TTC549 (cell line): ENCODE results near the gene RAB3GAP1.
"Not testable (repeated sequence)": the region's sequence is repeated elsewhere in the genome, so short reads cannot be mapped to it uniquely, and the experiment has no call there.

Experiments
- FAIRE-seq: peaks from 2 replicates; lab custom pipeline; 2012; peaks lifted over from hg19 to GRCh38; lab: Jason Lieb, UNC

RAB3GAP1 gene

DNA sequence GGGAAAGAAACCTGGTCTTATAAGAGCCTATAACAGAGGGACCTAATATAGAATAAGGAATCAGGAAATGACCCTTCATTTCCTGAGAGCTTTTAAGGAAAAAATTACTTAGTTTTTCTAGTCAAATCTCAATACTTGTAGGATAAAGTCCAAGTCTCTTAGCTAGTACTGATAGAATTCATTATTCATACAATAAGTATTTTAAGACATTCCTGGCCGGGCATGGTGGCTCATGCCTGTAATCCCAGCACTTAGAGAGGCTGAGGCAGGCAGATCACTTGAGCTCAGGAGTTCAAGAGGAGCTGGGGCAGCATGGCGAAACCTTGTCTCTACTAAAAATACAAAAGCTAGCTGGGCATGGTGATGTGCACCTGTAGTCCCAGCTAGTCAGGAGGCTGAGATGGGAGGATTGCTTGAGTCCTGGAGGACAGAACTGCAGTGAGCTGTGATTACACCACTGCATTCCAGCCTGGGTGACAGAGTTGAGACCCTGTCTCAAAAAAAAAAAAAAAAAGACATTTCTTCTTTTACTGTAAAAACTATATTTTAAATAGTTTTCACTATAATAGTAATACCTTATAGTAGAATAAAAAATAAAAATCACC lies 3.2 kb downstream of the RAB3GAP1 start:
- FAIRE-seq = no peak

DNA sequence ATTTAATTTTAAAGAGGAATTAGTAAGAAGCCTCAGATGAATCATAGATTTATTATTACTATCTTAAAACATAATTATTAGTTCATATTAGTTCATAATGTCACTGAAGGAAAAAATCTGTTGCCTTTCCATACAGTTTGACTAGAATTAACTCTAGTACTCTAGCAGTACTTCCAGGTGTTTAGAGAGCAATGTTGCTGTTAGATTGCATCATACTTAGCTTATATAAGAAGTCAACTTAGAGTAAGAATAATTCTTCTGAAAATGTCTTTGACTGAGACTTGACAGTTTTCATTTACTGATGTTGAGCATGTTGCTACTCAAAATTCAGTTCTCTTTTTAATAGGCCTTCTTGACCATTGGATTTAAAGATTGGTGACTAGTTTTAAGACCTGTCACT lies 4.7 kb downstream of the RAB3GAP1 start:
- FAIRE-seq = no peak

DNA sequence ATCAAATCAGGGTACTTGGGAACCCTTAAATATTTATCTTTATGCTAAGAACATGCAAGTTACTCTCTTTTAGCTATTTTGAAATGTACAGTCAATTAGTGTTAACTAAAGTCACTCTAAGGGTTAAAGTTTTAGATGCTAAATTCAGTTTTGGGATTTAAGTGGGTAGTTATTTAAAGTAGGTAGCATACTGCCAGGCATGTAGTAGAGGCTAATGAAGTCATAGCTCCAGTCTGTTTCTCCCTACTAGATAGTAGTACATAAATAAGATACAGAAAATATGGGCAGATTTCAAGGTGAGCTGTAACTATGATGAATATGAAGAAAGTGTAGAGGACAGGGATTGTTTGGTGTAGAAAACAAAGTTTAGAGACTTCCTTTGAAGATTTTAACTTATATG lies 7.5 kb downstream of the RAB3GAP1 start:
- no peak for FAIRE-seq

DNA sequence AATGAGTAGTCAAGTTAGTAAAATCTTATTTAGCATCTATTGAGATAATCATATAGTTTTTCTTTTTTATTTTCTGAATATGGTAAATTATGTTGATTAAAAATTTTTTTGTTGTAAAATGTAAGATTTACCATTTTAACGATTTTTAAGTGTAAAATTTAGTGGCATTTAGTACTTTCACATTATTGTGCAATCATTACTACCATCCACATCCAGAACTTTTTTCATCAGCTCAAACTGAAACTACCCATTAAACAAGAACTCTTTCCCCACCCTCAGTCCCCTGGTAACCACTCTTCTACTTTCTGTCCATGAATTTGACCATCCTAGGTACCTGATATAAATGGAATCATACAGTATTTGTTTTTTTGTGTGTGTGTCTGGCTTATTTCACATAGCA lies 11.1 kb downstream of the RAB3GAP1 start:
- FAIRE-seq = peak; percentile 70

DNA sequence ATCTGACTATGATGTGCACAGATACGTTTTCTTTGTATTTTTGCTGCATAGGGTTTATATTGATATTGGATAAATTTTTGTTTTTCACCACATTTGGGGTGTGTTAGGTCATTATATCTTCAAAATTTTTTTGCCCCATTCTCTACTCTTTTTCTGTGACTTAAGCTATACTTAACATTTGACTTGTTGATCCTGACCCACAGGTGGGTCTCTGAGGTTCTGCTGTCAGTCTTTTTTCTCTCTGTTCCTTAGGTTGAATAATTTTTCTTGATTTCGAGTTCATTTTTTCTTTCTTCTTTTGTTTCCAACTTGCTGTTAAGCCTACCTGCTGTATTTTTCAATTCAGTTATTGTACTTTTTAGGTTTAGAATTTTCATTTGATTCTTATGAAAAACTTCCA lies 12.1 kb downstream of the RAB3GAP1 start:
- no peak for FAIRE-seq

DNA sequence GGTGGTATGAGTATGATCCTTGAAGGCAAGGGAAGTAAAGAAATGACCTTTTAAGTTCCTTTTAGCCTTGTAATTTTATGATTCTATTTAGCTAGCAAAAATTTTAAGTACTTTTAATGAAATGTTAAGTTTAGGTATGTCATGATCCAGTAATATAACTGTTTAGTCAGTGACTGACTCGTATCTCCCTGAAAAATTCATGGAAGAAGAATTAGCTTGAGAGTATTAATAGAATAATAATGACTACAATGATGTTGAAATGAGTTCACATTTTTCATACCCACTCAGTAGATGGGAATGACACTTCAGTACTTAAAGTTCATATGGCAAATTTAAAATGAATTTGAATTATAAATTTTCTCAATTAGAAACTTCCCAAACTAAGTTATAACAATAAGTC lies 14.6 kb downstream of the RAB3GAP1 start:
- no peak for FAIRE-seq

GRCh38 chr2:135072125-135072997 lies 20.3 kb downstream of the RAB3GAP1 start:
- peak; percentile 73 for FAIRE-seq

DNA sequence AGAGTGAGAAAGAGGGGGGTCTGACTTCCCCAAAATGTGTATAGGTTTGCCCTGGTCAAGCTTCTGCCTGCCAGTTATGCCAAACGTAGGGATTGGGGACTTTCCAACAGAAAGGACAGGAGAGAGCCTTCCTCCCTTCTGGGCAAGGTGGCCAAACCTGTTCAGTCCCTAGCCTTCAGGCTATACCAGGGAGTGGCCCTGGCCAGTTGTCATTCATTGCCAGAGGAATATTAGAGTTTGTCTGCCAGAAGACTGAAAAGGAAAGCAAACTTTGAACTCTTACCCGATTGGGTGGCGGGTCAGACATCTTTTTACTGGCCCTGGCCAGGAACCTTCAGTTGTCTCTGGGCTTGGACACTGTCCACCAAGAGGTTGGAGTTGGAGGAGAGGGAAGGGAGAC lies 22.1 kb downstream of the RAB3GAP1 start:
- FAIRE-seq = no peak

- FAIRE-seq = no peak
These were observed 24.5 kb downstream of the RAB3GAP1 start for GRCh38 chr2:135076556-135076955.

- FAIRE-seq = no peak
These were observed 26.3 kb downstream of the RAB3GAP1 start for GRCh38 chr2:135078417-135078816.

GRCh38 chr2:135086222-135086621 lies 34.1 kb downstream of the RAB3GAP1 start:
- FAIRE-seq = no peak

DNA sequence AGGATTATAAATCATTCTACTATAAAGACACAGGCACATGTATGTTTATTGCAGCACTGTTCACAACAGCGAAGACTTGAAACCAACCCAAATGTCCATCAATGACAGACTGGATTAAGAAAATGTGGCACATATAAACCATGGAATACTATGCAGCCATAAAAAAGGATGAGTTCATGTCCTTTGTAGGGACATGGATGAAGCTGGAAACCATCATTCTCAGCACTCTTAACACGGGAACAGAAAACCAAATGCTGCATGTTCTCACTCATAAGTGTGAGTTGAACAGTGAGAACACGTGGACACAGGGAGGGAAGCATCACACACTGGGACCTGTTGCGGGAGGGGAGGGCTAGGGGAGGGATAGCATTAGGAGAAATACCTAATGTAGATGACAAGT lies 37.5 kb downstream of the RAB3GAP1 start:
- FAIRE-seq = not testable (repeated sequence)

DNA sequence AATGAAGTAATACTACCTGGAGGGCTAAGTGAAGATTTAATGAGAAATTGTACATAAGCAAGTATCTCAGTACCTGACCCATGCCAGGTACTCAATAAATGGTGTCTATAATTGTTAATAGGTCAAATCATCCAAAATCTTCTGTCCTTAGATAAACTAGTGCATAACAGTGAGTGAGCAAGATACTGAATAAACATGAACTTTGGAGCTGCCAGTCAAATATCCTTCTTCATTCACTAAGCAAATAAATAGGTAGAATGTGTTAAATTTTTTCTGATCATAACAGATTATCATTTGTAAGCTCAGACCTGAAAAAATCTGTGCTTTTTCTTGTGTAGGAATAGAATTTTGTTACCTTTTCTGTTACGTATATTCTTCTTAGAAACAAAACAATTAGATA lies 39.6 kb downstream of the RAB3GAP1 start:
- FAIRE-seq = no peak

GRCh38 chr2:135093193-135093592 lies 41.1 kb downstream of the RAB3GAP1 start:
- FAIRE-seq = no peak

DNA sequence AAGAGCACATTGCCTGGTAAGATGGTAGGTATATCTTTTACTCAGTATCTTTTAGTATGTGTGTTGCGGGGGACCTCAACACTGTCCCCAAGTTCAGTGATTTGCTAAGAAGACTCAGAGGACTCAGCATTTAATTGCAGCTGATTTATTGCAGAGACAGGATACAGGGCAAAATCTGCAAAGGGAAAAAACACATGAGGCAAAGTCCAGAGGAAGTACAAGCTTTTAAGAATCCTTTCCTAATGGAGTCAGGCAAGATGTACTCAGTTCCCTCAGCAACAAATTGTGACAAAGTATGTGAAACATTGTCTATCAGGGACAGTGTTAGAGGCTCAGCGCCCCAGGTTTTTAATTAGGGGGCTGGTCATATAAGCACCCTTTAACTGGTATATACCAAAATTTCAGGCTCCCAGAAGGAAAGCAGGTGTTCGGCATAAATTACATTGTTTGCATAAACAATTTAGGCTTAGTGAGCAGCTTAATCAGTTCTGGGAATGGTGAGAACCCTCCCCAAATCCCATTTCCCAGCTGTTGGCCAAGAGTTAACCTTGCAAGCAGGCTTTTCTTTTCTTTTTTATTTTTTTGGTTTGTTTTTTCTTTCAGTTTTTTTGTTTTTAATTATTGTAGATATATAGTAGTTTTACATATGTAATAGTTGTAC lies 41.7 kb downstream of the RAB3GAP1 start:
- no peak for FAIRE-seq

- FAIRE-seq = no peak
These were observed 42.4 kb downstream of the RAB3GAP1 start for GRCh38 chr2:135094508-135094907.

GRCh38 chr2:135095591-135095990 lies 43.5 kb downstream of the RAB3GAP1 start:
- FAIRE-seq = no peak

DNA sequence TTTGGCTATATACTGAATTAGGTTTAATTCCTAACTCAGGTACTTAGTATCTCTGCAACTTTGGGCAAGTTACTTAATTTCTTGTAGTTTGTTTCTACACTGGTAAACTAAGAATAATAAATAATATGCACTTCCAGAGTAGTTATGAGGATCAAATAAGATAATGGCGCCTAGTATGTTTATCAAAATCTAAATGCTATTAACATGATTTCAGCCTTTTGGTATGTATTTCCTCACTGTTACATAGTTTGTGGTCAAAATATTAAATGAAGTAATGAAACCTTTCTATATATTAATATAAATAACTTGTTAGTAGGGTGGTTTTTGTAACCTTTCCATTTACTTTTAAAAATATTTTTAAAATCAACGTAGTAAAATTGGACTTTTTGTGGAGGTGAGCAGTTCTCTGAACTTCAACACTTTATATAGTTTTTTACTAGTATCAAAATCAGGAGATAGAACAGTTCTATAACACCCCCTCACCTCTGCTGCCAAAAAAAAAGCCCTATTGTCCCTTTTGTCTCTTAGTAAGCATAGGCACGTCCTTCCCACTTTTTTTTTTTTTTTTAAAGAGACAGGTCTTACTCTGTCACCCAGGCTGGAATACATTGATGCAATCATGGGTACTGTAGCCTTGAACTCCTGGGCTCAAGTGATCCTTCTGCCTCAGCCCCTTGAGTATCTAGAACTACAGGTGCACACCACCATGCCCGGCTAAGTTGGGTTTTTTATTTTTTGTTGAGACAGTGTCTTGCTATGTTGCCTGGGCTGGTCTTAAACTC lies 44.8 kb downstream of the RAB3GAP1 start:
- FAIRE-seq = no peak

DNA sequence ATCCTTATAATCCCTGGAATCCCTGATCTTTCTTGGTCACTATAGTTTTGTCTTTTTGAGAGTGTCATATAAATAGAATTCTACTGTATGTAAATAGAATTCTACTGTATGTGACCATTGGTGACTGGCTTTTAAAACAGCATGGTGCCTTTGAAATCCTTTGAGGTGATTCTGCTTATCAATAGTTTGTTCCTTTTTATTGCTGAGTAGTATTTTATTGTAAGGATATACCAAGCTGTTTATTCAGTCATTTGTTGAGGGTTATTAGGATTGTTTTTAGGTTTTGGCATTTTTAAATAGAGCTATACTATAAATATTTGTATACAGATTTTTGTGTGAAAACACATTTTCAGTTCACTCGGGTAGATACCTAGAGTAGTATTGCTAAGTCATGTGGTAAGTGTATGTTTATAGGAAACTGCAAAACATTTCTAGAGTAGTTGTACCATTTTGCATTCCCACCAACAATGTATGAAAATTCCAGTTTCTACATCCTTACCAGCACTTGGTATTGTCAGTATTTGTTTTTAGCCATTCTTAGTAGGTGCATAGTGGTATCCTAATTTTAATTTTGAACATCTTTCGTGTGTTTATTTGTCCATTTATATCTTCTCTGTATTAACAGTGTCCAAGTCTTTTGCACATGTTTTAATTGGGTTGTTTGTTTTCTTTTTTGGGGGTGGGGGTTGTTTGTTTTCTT lies 45.6 kb downstream of the RAB3GAP1 start:
- FAIRE-seq = no peak

DNA sequence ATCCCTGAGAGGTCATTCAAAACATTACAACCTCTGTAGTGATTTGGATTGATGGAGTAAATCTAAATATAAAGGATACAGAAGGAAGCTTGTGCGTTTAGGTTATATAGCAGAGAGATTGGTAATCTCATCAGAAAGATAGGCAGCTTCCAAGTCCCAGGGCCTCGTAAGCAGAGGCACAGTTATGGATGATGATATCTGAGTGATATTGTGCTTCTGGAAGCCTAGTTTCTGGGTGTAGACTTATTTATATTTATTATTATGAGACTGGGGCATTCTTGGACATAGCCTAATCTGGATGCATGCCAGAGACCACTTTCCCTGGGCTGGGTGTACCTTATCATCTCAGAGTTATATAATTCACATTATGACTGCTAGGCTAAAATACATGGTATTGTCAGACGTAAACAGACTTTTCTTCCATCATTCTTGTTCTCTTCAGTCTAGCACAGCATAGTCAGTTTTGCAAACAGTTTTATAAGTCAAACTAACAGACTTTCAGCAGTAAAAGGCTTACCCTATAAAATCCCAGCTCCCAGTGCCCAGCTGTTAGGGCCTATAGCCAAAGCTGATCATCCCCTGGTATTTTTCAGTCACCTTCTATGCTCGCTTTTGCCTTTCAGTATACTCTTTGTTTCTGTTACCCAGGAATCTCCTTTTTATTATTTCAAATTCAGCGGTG lies 47.9 kb downstream of the RAB3GAP1 start:
- no peak for FAIRE-seq

GRCh38 chr2:135103843-135104242 lies 51.8 kb downstream of the RAB3GAP1 start:
- FAIRE-seq = no peak
